BJ (cell line): ENCODE data around the gene ARHGAP26. TPM values are rescaled to one million over a fixed set of nuclear protein-coding genes. Genes with fewer than 3 reads are reported as not detected.

Experiments
- CTCF ChIA-PET: fragments of 350-600 bp; formaldehyde crosslinking; extraction: SDS; loops from one replicate; lab custom pipeline; 2021; ENCODE audit warnings: antibody characterized with exemption, inconsistent platforms; lab: Yijun Ruan, JAX
- POLR2A ChIA-PET: fragments of 300-600 bp; sonication (Branson Sonifier 250); formaldehyde crosslinking; extraction: SDS; loops from one replicate; lab custom pipeline; 2021; ENCODE audit warnings: antibody characterized with exemption; lab: Charles Lee
- DNase-seq: peaks from one replicate; pipeline ENCODE4 v3.0.0-alpha.2; 2011; ENCODE audit warnings: low read depth
- H3K27me3 ChIP-seq: 2 replicates; pipeline ENCODE4 v1.6.0; 2011; ENCODE audit warnings: low read length; ENCODE audit not compliant: control insufficient read depth, insufficient read depth
- H3K36me3 ChIP-seq: 2 replicates; pipeline ENCODE4 v1.5.1; 2011; ENCODE audit warnings: low read length; ENCODE audit not compliant: control insufficient read depth, insufficient read depth
- H3K4me3 ChIP-seq: 2 replicates; pipeline ENCODE4 v1.5.1; 2011; ENCODE audit warnings: low read depth, mild to moderate bottlenecking, control low read depth, low read length
- CTCF ChIP-seq: IDR thresholded peaks from 2 replicates; pipeline ENCODE4 v1.5.1; 2011; ENCODE audit warnings: low read depth, mild to moderate bottlenecking, control low read depth, inconsistent platforms, low read length, moderate library complexity; ENCODE audit not compliant: insufficient read depth
- polyA plus RNA-seq: library from polyadenylated mRNA; depleted of rRNA; stranded (reverse); fragments of >200 nt; gene quantifications from 2 replicates; pipeline ENCODE4 v1.2.3, GENCODE V29; 2011

The ARHGAP26 gene
- polyA plus RNA-seq, 1 experiment: 4.8 TPM

GRCh38 chr5:142872217-142872616, 102.0 kb downstream of the ARHGAP26 start:
- POLR2A ChIA-PET: no interaction called here
- Histone ChIP-seq H3K36me3 (no peaks in the 10 kb centered on the region), H3K4me3 (no peak overlapping the region), H3K27me3 (peaks cover 9% of the 10 kb centered on the region)
- no peak for DNase-seq
- no peak for TF ChIP-seq CTCF
- CTCF ChIA-PET: interaction anchor here (6.1 to 26.4 kb wide), 2 partner anchors 9 to 162 kb away, joined by 71 to 1105 read pairs; no protein-coding TSS in a partner anchor

GRCh38 chr5:142872795-142873194, 102.6 kb downstream of the ARHGAP26 start:
- CTCF ChIA-PET: interaction anchor here (26.4 kb wide), 1 partner anchor 162 kb away, joined by 1105 read pairs; no protein-coding TSS in a partner anchor
- POLR2A ChIA-PET: no interaction called here

GRCh38 chr5:142873831-142874230, 103.7 kb downstream of the ARHGAP26 start:
- no peak for TF ChIP-seq CTCF
- POLR2A ChIA-PET: interaction anchor here (0.5 kb wide), 1 partner anchor 16 kb away, joined by 3 read pairs; no protein-coding TSS in a partner anchor
- CTCF ChIA-PET: interaction anchor here (26.4 kb wide), 1 partner anchor 163 kb away, joined by 1105 read pairs; no protein-coding TSS in a partner anchor

More at GRCh38 chr5:142872795-142873194, 102.6 kb downstream of the ARHGAP26 start:
- Histone ChIP-seq H3K4me3 (no peak overlapping the region), H3K27me3 (peaks cover 9% of the 10 kb centered on the region), H3K36me3 (no peaks in the 10 kb centered on the region)
- DNase-seq: no peak
- no peak for TF ChIP-seq CTCF

GRCh38 chr5:142874540-142874939, 104.4 kb downstream of the ARHGAP26 start:
- no peak overlapping the region for H3K4me3 ChIP-seq
- ChIA-PET CTCF (interaction anchor here (1.0 to 26.4 kb wide), 3 partner anchors 8 to 164 kb away, joined by 4 to 1105 read pairs (median 5); no protein-coding TSS in a partner anchor), POLR2A (interaction anchor here (0.5 kb wide), 1 partner anchor 15 kb away, joined by 3 read pairs; no protein-coding TSS in a partner anchor)

More at GRCh38 chr5:142873831-142874230, 103.7 kb downstream of the ARHGAP26 start:
- no peaks in the 10 kb centered on the region for H3K36me3 ChIP-seq
- H3K4me3 ChIP-seq: no peak overlapping the region
- no peak for DNase-seq
- peaks cover 9% of the 10 kb centered on the region for H3K27me3 ChIP-seq

More at GRCh38 chr5:142874540-142874939, 104.4 kb downstream of the ARHGAP26 start:
- Histone ChIP-seq H3K27me3 (peaks cover 9% of the 10 kb centered on the region), H3K36me3 (no peaks in the 10 kb centered on the region)
- no peak for TF ChIP-seq CTCF
- DNase-seq: no peak
